ENCODE measurements around the gene CCDC102B.
"Not testable (repeated sequence)": the region's sequence is repeated elsewhere in the genome, so short reads cannot be mapped to it uniquely, and the experiment has no call there.

CCDC102B gene

GRCh38 chr18:68985172-68985820 lies 187.4 kb downstream of the CCDC102B start:
- DNase-seq = no peak

DNA sequence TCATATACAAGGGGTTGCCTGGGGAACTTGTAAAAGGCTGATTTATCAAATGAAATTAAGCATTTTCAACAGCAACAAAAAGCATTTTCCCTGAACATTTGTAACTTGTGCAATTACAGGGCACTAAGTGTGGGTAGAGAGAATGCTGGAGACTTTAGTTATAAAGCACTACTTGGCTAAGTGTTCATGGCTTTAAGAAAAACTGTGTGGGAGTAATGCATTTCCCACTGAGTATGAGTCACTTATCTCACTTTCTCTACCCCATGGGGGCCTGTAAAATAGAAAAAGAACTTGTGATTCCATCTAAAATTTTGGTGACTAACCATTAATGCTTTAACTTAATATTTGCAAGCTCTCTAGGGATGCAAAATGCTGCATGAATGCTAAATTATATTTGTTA lies 193.4 kb downstream of the CCDC102B start:
- no peak for DNase-seq

GRCh38 chr18:68992719-68993482 lies 195.0 kb downstream of the CCDC102B start:
- no peak for DNase-seq

- DNase-seq = no peak
Observed at GRCh38 chr18:68995675-68996074, 197.8 kb downstream of the CCDC102B start.

- no peak for DNase-seq
Observed at GRCh38 chr18:68997845-68998244, 200.0 kb downstream of the CCDC102B start.

DNA sequence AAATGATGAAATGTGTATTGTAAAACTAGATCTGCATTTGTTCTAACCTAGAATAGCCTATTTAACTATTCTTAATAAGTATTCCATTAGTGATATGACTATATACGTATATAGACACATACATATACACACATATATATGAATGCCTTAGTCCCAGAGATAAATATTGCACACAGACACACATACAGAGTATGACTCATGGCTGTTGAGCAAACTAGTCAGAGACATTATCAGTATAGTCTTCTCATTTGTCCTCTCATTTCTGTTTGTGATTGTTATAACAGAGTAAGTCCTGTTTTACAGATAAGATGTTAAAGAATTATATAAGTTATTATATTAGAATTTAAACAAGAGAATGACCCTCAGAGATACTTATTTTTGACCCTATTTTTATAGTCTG lies 202.5 kb downstream of the CCDC102B start:
- no peak for DNase-seq

GRCh38 chr18:69002233-69002632 lies 204.4 kb downstream of the CCDC102B start:
- no peak for DNase-seq

GRCh38 chr18:69006212-69006611 lies 208.3 kb downstream of the CCDC102B start:
- DNase-seq = not testable (repeated sequence)

DNA sequence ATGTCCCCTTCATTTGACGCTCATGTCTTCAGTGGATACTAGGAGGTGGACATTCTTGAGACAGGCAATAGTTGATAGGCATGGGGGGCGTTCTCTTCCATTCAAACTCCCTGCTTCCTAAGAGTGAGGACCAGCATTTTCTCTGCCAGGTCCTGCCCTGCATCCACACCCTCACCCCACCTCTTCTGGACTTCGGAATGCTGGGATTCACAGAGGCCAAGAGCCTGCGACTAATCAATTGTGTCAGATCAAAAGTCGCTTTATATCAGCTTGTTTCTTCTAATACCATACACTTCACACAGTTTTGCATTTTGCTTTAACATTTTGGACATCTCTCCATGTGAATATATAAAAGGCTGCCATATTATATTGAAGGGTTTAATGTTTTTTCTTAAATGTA lies 210.7 kb downstream of the CCDC102B start:
- no peak for DNase-seq

GRCh38 chr18:69021211-69021805 lies 223.4 kb downstream of the CCDC102B start:
- DNase-seq = no peak

GRCh38 chr18:69022426-69022825 lies 224.5 kb downstream of the CCDC102B start:
- no peak for DNase-seq

- DNase-seq = no peak
Observed at GRCh38 chr18:69031571-69031970, 233.7 kb downstream of the CCDC102B start.

- no peak for DNase-seq
Observed at GRCh38 chr18:69032009-69032408, 234.1 kb downstream of the CCDC102B start.

GRCh38 chr18:69035756-69036155 lies 237.9 kb downstream of the CCDC102B start:
- no peak for DNase-seq

DNA sequence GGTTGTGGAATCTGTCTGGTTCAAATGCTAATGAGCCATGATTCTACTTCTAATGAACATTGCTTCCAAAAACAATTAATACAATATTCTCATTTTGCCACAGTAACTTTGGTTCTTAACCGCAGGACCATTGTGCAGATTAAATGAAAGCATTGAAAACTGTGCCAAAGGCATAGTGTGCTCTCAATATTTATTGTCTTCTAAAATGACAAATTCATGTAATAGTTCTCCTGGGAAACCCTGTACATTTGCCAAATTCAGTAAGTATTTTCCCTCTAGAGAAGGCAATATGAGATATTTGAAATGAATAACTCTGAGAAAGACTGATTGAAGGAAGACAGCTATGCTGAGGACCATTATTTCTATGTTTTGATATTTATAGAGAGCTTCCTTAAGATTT lies 246.3 kb downstream of the CCDC102B start:
- no peak for DNase-seq

DNA sequence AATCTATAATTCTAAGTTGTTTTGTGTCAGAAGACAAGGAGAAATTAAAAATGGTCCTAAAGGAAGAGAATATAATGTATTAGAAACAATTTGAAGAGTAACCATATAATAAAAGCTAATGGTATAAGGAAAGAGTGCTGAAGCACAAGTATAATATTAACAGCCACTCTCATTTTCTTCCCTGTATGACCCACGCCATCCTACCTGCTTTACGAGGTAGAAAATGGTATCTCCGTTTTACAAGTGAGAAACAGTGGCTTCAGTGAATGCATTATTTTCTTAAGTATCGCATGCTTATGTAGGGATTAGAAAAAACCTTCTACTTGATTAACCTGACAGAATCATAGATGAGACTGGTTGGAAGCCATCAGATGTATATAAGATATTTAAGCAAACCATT lies 266.2 kb downstream of the CCDC102B start:
- no peak for DNase-seq

DNA sequence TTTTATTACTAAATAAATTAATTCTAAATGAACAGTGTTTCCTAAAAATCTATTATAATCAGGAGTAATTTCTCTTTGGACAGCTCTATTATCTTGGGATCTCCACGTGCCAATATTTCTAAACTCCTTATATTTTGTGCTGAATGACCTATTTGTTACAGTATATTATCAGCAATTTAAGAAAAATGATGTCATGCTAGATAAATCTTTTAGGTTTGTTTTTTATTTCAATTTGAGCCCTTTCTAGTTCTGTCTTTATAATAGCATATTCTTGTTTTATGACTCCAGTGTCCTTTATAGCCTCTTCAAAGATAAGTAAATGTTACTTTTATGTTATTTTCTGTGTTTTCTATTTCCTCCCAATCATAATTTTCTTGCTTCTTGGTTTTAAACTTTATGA lies 269.2 kb downstream of the CCDC102B start:
- no peak for DNase-seq

DNA sequence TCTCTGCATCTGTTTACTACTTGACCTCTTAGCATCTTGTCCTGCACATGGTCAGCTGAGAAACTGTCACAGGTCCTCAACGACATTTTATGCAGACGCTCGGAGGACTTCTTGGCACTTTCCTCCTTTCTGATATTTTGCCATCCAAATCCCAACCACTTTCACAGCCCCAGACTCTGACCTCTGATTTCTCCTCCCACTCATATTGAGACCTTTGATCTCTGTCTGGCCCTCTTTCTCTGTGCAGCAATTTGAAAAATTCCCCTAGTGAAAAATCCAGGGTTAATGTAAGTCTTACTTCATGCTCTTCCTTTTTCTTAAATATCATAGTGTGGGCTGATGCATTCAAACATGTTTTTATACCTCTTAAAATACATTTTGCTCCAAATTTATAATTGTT lies 273.8 kb downstream of the CCDC102B start:
- DNase-seq = no peak

GRCh38 chr18:69081846-69082245 lies 284.0 kb downstream of the CCDC102B start:
- no peak for DNase-seq

DNA sequence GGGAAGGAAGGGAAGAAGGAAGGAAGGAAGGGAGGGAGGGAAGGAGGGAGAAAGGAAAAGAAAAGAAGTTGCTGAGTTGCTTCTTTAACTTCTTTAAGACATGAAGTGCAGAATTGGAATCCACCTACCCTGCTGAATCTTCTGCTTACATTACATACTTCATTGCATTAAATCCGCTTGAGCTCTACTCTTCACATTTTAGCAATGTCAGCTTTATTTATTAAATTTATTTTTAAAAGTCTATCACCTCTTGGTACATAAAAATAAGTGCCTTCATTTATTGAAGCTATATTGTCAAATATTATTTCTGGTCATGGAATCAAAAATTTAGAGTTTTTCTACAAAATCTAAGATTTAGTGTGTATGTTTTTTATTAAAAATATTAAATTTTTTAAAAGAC lies 284.6 kb downstream of the CCDC102B start:
- DNase-seq = no peak

DNA sequence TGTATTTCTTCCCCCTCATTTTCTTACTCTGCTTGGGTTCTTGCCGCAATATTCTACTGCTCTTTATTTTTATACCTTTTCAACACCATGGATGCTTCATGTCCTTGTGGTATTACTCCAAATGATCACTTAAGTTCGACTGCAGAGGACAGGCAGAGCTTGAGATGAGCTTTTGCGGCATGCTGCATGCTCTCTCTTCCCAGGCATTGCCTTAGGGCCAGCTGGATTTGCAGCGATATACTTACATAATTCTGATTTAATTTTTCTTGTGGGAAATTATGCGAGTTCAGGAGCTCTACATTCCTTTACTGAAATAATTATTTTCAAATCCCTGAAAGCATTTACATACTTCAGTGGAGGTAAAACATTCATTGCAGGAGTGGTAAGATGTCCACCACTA lies 288.1 kb downstream of the CCDC102B start:
- DNase-seq = no peak

- DNase-seq = no peak
Observed at GRCh38 chr18:69088973-69089372, 291.1 kb downstream of the CCDC102B start.

- no peak for DNase-seq
Observed at GRCh38 chr18:69097349-69097748, 299.5 kb downstream of the CCDC102B start.

DNA sequence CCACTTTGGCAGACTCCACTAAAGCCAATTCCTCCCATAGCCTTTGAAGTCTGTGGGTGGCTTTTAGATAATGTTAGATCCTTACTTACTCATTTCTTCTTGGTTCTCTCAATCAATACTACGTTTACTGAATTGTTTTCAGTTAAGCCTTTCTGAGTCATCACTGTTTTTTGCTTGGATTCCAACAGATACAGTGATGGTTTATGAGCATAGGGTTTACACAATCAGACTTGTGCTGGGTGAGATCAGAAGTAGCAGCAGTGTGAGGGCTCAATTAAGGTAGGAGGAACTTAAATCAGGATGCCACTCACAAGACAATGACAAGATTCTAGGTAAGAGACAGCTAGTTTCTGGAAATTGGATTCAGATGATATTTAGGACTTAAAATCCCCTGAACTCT lies 305.1 kb downstream of the CCDC102B start:
- no peak for DNase-seq

Measured in activated CD8-positive, alpha-beta memory T cell treated with anti-CD3 and anti-CD28 coated beads, Interleukin-2, amount 50 U/mL, for 48 hours (primary cell).